GM12801 (cell line): ENCODE results near the gene SLF1.

Source experiments
- TF ChIP-seq, protein P1 (sequence below): IDR thresholded peaks from one replicate; pipeline ENCODE4 v1.5.1; 2011; ENCODE audit warnings: control low read depth; ENCODE audit not compliant: insufficient read length; ENCODE audit errors: extremely low read depth

The SLF1 gene

DNA sequence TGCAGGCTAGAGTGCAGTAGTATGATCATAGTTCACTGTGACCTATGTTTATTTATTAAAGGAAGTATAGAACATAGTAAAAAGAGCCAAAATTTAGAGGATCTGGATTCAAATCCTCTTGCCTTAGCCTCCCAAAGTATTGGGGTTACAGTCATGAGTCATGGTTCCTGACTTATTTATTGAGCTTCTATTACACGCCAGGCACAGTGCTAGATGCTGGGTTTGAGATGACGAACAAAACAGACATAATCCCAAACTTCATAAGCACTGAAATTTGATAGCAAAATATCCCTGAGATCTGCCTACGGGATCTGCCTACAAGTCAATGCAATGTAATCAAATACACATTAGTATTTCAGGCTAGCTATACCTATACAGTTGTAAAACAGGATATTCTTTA, 2.6 kb upstream of the SLF1 start:
- TF ChIP-seq, protein P1, sequence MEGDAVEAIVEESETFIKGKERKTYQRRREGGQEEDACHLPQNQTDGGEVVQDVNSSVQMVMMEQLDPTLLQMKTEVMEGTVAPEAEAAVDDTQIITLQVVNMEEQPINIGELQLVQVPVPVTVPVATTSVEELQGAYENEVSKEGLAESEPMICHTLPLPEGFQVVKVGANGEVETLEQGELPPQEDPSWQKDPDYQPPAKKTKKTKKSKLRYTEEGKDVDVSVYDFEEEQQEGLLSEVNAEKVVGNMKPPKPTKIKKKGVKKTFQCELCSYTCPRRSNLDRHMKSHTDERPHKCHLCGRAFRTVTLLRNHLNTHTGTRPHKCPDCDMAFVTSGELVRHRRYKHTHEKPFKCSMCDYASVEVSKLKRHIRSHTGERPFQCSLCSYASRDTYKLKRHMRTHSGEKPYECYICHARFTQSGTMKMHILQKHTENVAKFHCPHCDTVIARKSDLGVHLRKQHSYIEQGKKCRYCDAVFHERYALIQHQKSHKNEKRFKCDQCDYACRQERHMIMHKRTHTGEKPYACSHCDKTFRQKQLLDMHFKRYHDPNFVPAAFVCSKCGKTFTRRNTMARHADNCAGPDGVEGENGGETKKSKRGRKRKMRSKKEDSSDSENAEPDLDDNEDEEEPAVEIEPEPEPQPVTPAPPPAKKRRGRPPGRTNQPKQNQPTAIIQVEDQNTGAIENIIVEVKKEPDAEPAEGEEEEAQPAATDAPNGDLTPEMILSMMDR: no peak

DNA sequence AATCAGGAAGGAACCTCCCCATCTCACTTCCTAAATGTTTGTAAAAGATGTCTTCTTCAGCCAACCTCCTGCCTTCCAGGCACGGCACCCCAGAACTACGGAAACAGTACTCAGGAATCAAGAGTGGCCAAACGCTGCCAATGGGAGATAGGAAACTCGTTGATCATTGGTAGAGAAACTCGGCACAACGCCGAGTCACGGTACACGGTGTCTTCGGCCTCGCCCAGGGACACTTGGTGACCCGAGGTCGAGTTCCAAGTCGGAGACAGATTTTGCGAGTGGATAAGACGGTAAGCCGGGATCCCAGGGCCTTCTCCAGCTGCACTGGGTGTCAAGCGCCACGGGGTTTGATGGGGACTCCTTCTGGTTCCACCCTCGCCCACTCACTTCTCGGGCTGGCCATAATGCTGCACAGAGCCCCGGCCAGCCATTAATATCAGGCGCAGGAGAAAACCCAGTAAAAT, 408 bp upstream of the SLF1 start:
- TF ChIP-seq, protein P1: no peak

DNA sequence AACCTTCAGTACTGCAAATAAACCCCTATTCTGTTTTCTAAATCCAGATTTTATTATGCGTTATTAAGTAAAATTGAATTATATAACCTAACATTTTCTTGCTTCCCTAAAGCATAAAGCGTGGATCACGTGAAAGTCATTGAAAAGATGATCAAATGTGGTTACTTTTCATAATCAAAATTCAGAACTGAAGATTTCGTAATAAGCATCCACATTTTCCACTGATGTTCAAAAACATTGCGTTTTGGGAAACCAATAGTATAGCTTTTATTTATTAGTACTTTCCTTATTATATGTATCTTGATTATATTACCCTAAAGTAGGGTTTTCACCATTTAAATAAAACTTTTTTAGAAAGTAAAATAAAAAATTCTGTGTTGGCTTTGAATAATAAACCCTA, 1.8 kb downstream of the SLF1 start:
- TF ChIP-seq, protein P1: no peak

DNA sequence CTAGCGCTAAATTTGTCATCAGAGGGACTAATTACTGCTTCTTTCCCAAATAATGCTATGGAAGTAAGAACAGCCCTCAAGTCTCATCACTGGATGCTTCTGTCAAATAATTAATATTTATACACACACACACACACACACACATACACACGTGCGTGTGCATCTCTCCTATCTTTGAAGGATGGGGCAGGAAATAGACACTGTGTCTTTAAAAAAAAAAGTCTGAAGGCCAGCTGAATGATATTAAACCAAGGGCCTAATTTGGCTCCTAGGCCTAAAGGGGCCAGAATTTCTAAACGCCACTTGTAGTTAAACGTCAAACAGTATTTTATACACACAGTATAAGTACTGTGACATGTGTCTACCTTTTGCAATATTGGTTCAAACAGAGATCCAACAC, 3.3 kb downstream of the SLF1 start:
- TF ChIP-seq, protein P1: no peak

DNA sequence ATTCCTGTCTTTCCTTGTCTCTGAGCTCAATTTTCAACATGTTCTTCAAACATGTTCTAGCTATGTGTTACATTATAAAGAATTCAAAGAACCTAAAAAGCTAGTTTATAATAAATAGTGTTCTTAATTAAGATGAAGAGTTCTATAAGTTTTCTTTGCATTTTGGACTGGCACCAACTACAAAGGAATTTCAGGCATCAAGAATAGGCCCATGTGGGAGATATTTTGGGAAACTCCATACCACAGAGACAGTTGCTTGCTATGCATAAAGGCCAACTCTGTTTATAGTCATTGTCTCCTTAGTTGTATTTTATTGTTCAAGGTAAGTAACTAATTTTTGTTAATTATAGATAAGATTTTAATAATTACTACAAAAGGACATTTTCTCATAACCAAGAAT, 4.5 kb downstream of the SLF1 start:
- TF ChIP-seq, protein P1: no peak

DNA sequence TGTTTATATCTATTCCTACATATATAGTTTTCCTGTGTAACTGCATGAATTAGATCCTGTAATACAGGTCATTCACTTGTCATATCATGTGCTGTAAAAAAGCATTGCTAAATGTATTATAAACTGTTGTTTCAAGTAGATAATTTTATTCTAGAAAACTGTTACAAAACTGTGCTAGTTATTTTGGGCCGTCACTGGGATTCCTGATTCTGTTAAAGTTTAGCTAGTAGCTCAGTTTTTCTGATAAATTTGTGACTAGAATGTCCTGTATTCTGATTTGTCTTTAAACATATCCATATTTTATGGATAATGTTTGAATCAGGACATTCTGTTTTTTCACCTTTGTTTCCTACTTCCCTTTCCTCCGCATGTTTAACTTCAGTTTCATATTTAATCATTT, 5.4 kb downstream of the SLF1 start:
- TF ChIP-seq, protein P1: no peak

DNA sequence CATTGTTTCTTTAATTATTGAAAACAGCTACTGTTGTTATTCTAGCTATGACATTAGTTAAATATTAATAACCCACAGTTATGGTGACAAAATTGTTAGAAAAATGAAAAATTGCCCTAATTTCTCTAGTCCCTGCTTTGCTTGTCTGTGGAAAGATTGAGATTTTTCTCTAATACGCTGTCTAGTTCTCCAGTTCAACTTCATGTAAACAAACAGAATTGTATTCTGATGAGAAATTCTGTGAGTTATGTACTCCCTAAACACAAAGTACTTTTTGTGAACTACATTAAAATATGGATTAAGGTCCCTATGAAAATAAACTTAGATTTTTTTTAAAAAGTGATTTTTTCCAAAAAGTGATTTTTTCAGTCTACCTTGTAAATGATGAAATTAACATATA, 8.7 kb downstream of the SLF1 start:
- TF ChIP-seq, protein P1: no peak

DNA sequence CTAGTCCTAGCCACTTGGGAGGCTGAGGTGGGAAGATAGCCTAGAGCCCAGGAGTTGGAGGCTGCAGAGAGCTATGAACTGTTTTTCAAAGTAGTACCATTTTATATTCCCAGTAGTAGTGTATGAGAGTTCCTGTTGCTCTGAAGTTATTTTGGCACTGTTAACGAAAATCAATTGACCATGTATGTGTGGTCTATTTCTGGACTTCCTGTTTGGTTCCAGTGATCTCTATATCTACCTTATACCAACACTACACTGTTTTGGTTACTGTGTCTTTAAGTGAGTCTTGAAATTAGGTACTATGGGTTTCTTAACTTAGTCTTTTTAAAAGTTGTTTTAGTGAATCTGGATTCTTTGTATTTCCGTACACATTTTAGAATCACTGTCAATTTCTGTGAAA, 13.6 kb downstream of the SLF1 start:
- TF ChIP-seq, protein P1: no peak
